ENCODE measurements around the gene VKORC1L1. TPM values are rescaled to one million over a fixed set of nuclear protein-coding genes. Genes with fewer than 3 reads are reported as not detected.

Gene VKORC1L1
- total and polyA plus RNA-seq, 9 of the 15 experiments (the other 6 are each of a cell fraction or from before 2014, with no cell fraction given), result 6.8 to 36.5 (median 19.3) TPM

DNA sequence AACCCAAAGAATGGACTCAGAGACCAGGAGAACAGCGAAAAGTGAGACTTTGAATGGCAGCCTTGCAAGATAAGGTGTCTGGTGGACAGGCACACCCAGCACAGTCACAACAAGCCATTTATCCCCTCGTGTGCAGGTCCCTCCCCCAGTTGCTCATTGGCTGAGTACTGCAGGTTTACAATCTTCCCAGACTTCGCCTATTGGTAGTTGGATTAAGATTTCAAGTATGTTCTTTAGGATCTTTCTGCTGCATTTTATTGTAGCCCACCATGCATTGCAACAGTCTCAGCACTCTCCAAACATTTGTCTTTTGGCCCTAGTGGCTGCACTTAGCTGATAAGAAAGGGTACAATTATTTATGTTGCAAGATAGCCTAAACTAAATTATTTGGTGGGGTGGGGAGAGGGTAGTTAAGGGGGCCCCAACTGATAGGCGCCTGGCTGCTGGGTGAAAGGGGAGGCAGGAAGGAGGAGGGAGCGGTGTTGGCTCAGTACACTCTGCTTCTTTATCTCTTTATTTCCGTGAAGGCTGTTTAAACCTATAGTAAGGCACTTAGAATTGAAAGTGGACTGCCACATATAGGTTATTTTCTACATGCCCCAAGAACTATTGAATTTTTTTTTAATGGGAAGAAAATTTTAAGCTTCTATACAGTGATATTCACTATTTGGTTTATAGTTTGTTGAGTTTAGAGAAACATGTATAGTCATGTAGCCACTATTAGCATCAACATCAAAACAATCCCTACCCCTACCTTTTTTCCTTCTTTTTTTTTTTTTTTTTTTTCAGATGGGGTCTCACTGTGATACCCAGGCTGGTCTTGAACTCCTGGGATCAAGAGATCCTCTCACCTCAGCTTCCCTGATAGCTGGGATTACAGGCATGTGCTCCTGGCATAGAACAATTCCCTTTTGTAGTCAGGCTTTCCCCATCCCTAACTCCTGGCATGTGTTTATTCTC lies 54.9 kb downstream of the VKORC1L1 start (continued):
- TF ChIP-seq, protein P1, sequence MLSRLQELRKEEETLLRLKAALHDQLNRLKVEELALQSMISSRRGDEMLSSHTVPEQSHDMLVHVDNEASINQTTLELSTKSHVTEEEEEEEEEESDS (CRISPR knock-in tag; IDR thresholded peaks at IDR 0.05), result no peak
- TF ChIP-seq EHMT2 (IDR thresholded peaks at IDR 0.05) (0 out of 2 replicates have a peak, but pooled peaks have one; percentile 32), ZNF3 (CRISPR knock-in tag; IDR thresholded peaks at IDR 0.05) (no peak), TSC22D4 (tag; IDR thresholded peaks at IDR 0.05) (no peak), MTA2 (IDR thresholded peaks at IDR 0.05; ENCODE audit: low read depth) (peak; percentile 47; the same call in 1 of the 2 replicates), RBM15 (IDR thresholded peaks at IDR 0.05; ENCODE audit: insufficient read depth, low read length) (no peak), RUNX1 (IDR thresholded peaks at IDR 0.05; ENCODE audit: low read depth) (no peak), CBFA2T2 (conservative IDR thresholded peaks at IDR 0.05) (peak; percentile 80), SAP30 (IDR thresholded peaks at IDR 0.05; ENCODE audit: borderline replicate concordance, insufficient read depth, low read depth, low read length, poor library complexity, severe bottlenecking) (no peak), U2AF1 (optimal IDR thresholded peaks at IDR 0.05; ENCODE audit: low read depth, low read length) (no peak), ZNF384 (IDR thresholded peaks at IDR 0.05; ENCODE audit: low read depth, low read length) (0 out of 2 replicates have a peak, but pooled peaks have one; percentile 18), SUPT5H (IDR thresholded peaks at IDR 0.05) (peak; percentile 52; the same call in 1 of the 2 replicates), BMI1 (IDR thresholded peaks at IDR 0.05; ENCODE audit: low read length) (no peak), ZNF12 (CRISPR knock-in tag; IDR thresholded peaks at IDR 0.05) (no peak), ZFP30 (CRISPR knock-in tag; IDR thresholded peaks at IDR 0.05; ENCODE audit: borderline replicate concordance) (no peak), ZNF57 (CRISPR knock-in tag; IDR thresholded peaks at IDR 0.05) (no peak), PHB2 (IDR thresholded peaks at IDR 0.05; ENCODE audit: low read depth) (no peak)
- TF ChIP-seq, protein P2, sequence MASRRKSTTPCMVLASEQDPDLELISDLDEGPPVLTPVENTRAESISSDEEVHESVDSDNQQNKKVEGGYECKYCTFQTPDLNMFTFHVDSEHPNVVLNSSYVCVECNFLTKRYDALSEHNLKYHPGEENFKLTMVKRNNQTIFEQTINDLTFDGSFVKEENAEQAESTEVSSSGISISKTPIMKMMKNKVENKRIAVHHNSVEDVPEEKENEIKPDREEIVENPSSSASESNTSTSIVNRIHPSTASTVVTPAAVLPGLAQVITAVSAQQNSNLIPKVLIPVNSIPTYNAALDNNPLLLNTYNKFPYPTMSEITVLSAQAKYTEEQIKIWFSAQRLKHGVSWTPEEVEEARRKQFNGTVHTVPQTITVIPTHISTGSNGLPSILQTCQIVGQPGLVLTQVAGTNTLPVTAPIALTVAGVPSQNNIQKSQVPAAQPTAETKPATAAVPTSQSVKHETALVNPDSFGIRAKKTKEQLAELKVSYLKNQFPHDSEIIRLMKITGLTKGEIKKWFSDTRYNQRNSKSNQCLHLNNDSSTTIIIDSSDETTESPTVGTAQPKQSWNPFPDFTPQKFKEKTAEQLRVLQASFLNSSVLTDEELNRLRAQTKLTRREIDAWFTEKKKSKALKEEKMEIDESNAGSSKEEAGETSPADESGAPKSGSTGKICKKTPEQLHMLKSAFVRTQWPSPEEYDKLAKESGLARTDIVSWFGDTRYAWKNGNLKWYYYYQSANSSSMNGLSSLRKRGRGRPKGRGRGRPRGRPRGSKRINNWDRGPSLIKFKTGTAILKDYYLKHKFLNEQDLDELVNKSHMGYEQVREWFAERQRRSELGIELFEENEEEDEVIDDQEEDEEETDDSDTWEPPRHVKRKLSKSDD (conservative IDR thresholded peaks at IDR 0.05; ENCODE audit: low read length), result no peak; the same call in 1 of the 2 replicates
- TF ChIP-seq, protein P3, sequence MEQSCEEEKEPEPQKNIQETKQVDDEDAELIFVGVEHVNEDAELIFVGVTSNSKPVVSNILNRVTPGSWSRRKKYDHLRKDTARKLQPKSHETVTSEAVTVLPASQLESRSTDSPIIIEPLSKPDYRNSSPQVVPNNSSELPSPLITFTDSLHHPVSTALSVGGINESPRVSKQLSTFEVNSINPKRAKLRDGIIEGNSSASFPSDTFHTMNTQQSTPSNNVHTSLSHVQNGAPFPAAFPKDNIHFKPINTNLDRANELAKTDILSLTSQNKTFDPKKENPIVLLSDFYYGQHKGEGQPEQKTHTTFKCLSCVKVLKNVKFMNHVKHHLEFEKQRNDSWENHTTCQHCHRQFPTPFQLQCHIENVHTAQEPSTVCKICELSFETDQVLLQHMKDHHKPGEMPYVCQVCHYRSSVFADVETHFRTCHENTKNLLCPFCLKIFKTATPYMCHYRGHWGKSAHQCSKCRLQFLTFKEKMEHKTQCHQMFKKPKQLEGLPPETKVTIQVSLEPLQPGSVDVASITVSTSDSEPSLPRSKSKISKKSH (CRISPR knock-in tag; IDR thresholded peaks at IDR 0.05), result no peak
- TF ChIP-seq, protein P4, sequence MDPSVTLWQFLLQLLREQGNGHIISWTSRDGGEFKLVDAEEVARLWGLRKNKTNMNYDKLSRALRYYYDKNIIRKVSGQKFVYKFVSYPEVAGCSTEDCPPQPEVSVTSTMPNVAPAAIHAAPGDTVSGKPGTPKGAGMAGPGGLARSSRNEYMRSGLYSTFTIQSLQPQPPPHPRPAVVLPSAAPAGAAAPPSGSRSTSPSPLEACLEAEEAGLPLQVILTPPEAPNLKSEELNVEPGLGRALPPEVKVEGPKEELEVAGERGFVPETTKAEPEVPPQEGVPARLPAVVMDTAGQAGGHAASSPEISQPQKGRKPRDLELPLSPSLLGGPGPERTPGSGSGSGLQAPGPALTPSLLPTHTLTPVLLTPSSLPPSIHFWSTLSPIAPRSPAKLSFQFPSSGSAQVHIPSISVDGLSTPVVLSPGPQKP (CRISPR knock-in tag; IDR thresholded peaks at IDR 0.05), result no peak
